HepG2 (cell line): ENCODE measurements around the gene KIAA0232. TPM values are rescaled to one million over a fixed set of nuclear protein-coding genes. Genes with fewer than 3 reads are reported as not detected.

Experiments used
- ATF7 ChIP-seq, 2 experiments: fragments of 450-650 bp in 1 of 2; sonication (generic) in 1 of 2; formaldehyde crosslinking in 1 of 2; IDR thresholded peaks; 2 replicates each; pipeline versions ENCODE4 v1.4.0 to v1.6.1; 2016 to 2020; ENCODE audit warnings: antibody characterized with exemption in 1 of 2, mild to moderate bottlenecking in 1 of 2, missing genetic modification reagents in 1 of 2
- EP300 ChIP-seq, 3 experiments: sonication (generic) in 1 of 3; formaldehyde crosslinking in 1 of 3; IDR thresholded peaks; 2 replicates each; pipeline versions ENCODE4 v1.5.1 to v1.6.1; 2011 to 2020; ENCODE audit warnings: low read depth in 2 of 3, low read length in 2 of 3, borderline replicate concordance in 1 of 3, improper control_type of control experiment in 1 of 3, mild to moderate bottlenecking in 1 of 3, missing genetic modification reagents in 1 of 3, moderate library complexity in 1 of 3
- GATAD1 ChIP-seq: IDR thresholded peaks from 2 replicates; pipeline ENCODE4 v1.6.1; 2016; ENCODE audit warnings: missing genetic modification reagents, missing compliant biosample characterization
- HHEX ChIP-seq: IDR thresholded peaks from 2 replicates; pipeline ENCODE4 v1.6.1; 2016; ENCODE audit warnings: control low read depth
- HNF4A ChIP-seq: sonication (generic); formaldehyde crosslinking; IDR thresholded peaks from 2 replicates; pipeline ENCODE4 v1.4.0; 2020; ENCODE audit warnings: missing genetic modification reagents
- KDM2A ChIP-seq: sonication (generic); formaldehyde crosslinking; IDR thresholded peaks from 2 replicates; pipeline ENCODE4 v1.4.0; 2020; ENCODE audit warnings: low read depth, missing genetic modification reagents, borderline replicate concordance
- KIAA2018 ChIP-seq: sonication (generic); formaldehyde crosslinking; IDR thresholded peaks from 2 replicates; pipeline ENCODE4 v1.5.0; 2020; ENCODE audit warnings: mild to moderate bottlenecking, missing genetic modification reagents, borderline replicate concordance
- MBD4 ChIP-seq: IDR thresholded peaks from 2 replicates; pipeline ENCODE4 v1.6.1; 2012; ENCODE audit warnings: low read length, inconsistent platforms, borderline replicate concordance
- PBX3 ChIP-seq: sonication (generic); formaldehyde crosslinking; IDR thresholded peaks from 2 replicates; pipeline ENCODE4 v1.8.1; 2023; ENCODE audit warnings: missing genetic modification reagents, inconsistent platforms, borderline replicate concordance
- SMYD3 ChIP-seq: sonication (generic); formaldehyde crosslinking; IDR thresholded peaks from 2 replicates; pipeline ENCODE4 v1.8.1; 2023; ENCODE audit warnings: mild to moderate bottlenecking, missing genetic modification reagents
- SYNCRIP ChIP-seq: fragments of 200-400 bp; formaldehyde crosslinking; IDR thresholded peaks from 2 replicates; pipeline ENCODE4 v1.6.1; 2018; ENCODE audit warnings: mild to moderate bottlenecking, low read depth, low read length; ENCODE audit not compliant: insufficient read depth
- ZBTB26 ChIP-seq: IDR thresholded peaks from 2 replicates; pipeline ENCODE4 v1.6.1; 2016; ENCODE audit warnings: missing compliant biosample characterization, missing genetic modification reagents, borderline replicate concordance
- ZBTB49 ChIP-seq: sonication (generic); formaldehyde crosslinking; IDR thresholded peaks from 2 replicates; pipeline ENCODE4 v1.4.0; 2020; ENCODE audit warnings: missing genetic modification reagents, borderline replicate concordance
- ZFYVE20 ChIP-seq: sonication (generic); formaldehyde crosslinking; IDR thresholded peaks from 2 replicates; pipeline ENCODE4 v1.8.0; 2023; ENCODE audit warnings: low read depth, mild to moderate bottlenecking, moderate library complexity, missing genetic modification reagents, borderline replicate concordance
- ZNF3 ChIP-seq: IDR thresholded peaks from 2 replicates; pipeline ENCODE4 v1.7.0; 2017; ENCODE audit warnings: inconsistent platforms
- polyA plus RNA-seq, 8 experiments: library from polyadenylated mRNA; depleted of rRNA in 3 of 8; stranded (reverse) in 7 of 8; unstranded in 1 of 8; fragments of >200 nt; fragmentation: Illumina TruSeq in 4 of 8; extraction: Trizol in 4 of 8; gene quantifications; 2 replicates each; pipeline versions ENCODE4 v1.2.1 to v1.2.3, GENCODE V29; 2011 to 2016; ENCODE audit warnings: low read depth in 4 of 8, missing spikeins in 1 of 8, mixed read lengths in 1 of 8; ENCODE audit not compliant: insufficient read depth in 1 of 8
- total RNA-seq, 5 experiments: library from RNA; depleted of rRNA; stranded (reverse); fragments of >200 nt; fragmentation: Illumina TruSeq; extraction: Trizol; gene quantifications; 2 replicates each; pipeline ENCODE4 v1.2.3, GENCODE V29; 2016; ENCODE audit warnings: low read depth in 1 of 5

The KIAA0232 gene
- total and polyA plus RNA-seq, 2 of the 13 experiments (the other 11 are each of a cell fraction or from before 2014, with no cell fraction given) = 7.8 to 17.1 TPM

DNA sequence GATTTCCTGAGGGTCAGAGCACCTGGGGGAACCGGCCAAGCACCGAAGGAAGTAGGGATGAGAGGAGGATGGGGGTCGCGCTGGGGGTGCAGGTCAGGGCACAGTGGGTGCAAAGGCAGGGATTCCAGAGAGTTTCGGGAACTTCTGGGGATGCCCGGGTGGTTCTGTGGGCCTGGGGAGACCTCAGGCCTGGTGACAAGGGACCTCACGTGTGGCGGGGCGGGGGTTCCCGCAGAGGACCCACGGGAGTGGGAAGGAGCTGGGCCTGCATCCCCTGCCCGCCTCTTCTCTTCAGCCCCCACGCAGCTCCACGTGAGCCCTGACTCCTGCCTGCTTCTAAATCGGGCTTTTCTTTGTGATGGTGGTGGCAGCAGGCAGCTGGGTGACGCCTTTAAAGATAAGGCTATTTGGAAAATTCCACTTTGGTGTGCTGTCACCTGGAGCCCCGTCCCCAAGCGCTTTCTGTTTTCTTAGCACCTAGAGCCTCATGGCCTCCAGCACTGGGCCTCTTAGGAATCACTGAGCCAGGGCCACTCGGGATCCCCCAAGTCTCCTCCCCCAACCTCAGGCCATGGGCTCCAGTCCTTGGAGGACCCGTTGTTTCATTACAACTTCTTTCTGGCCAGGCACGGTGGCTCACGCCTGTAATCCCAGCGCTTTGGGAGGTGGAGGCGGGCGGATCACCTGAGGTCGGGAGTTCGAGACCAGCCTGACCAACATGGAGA lies 120.0 kb downstream of the KIAA0232 start (continued):
- no peak for TF ChIP-seq ZBTB26 (CRISPR knock-in tag)
- no peak for TF ChIP-seq ZNF3 (CRISPR knock-in tag)
- TF ChIP-seq PBX3 = no peak
- no peak for TF ChIP-seq KIAA2018 (CRISPR knock-in tag)
- no peak for TF ChIP-seq ATF7 (IDR thresholded peaks at IDR 0.05)
- no peak for TF ChIP-seq ATF7 (CRISPR knock-in tag; IDR thresholded peaks at IDR 0.05)
- TF ChIP-seq ZBTB49 (CRISPR knock-in tag) = no peak
- peak in 1 of 2 experiments; percentile 48; a peak in 1 of 4 replicates for TF ChIP-seq EP300 (IDR thresholded peaks at IDR 0.05; ENCODE audit: low read depth in 2 of 2, low read length in 2 of 2)
- TF ChIP-seq EP300 (CRISPR knock-in tag; IDR thresholded peaks at IDR 0.05; ENCODE audit: borderline replicate concordance) = no peak
- TF ChIP-seq MBD4 = no peak
- TF ChIP-seq HHEX (CRISPR knock-in tag) = no peak
- TF ChIP-seq HNF4A (CRISPR knock-in tag) = no peak
- TF ChIP-seq ZFYVE20 (CRISPR knock-in tag) = no peak
- TF ChIP-seq KDM2A (CRISPR knock-in tag) = peak; percentile 37; the same call in 1 of the 2 replicates
- TF ChIP-seq GATAD1 = no peak
- no peak for TF ChIP-seq SMYD3 (CRISPR knock-in tag)
- TF ChIP-seq SYNCRIP = no peak
